Measurements from ENCODE around the gene STOML3.

- TF ChIP-seq CTCF (conservative IDR thresholded peaks at IDR 0.05) (no peak), ZFX (IDR thresholded peaks at IDR 0.05) (no peak)
Observed at GRCh38 chr13:38960175-38960574, 30.5 kb downstream of the STOML3 start.
